OCI-LY7 (cell line): Measurements from ENCODE around the gene ITGA3.

ENCODE experiments used
- CTCF ChIP-seq: fragments of 200-600 bp; sonication (generic); conservative IDR thresholded peaks from 2 replicates; pipeline ENCODE4 v1.5.1; 2014; ENCODE audit warnings: mild to moderate bottlenecking, antibody characterized with exemption, low read length, moderate library complexity, mixed read lengths
- EZH2phosphoT487 ChIP-seq: fragments of 200-600 bp; sonication (generic); IDR thresholded peaks from 2 replicates; pipeline ENCODE4 v1.6.1; 2018; ENCODE audit warnings: low read depth, borderline replicate concordance, mild to moderate bottlenecking, mixed run types, antibody characterized with exemption, low read length, moderate library complexity, mixed read lengths

- TF ChIP-seq CTCF (no peak), EZH2phosphoT487 (no peak)
These were observed 15.2 kb downstream of the ITGA3 start for GRCh38 chr17:50070908-50071680.
